Hematopoietic multipotent progenitor cell treated with erythropoietin and hydrocortisone succinate and interleukin-3 and kit ligand, for 8 days (in vitro differentiated cells): ENCODE measurements around the gene TGFB1.

Experiments
- DNase-seq: peaks from one replicate; pipeline ENCODE4 v3.0.0-alpha.2; 2015

Gene TGFB1

DNA sequence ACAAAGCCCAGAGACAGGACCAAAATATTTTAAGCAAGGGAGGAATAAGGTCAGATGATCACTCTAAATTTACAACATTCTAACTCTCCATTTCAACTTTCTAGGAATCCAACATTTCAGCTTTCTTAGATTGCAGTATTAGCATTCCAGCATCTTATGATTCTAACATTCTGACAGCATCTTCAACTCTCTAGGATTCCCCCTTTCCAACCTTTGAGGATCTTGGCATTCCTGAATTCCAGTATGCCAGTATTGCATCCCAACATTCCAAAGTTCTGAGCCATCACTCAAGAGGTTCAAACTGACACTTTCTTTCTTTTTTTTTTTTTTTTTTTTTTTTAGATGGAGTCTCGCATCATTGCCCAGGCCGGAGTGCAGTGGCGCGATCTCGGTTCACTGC lies 13.8 kb downstream of the TGFB1 start:
- DNase-seq, result no peak

DNA sequence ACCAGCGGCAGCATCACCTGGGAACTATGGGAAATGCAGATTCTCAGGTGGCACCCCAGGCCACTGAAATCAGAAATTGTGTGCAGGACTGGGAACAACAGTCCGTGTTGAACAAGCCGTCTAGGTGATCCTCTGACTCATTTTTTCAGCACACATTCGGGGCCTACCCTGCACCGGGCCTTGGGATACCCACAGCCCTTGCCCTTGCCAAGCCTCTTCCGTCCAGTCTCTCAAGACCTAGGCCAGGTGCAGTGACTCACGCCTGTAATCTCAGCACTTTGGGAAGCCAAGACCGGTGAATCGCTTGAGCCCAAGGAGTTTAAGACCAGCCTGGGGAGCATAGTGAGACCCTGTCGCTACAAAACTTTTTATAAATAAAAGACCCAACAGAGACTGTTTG lies 18.3 kb downstream of the TGFB1 start:
- no peak for DNase-seq

DNA sequence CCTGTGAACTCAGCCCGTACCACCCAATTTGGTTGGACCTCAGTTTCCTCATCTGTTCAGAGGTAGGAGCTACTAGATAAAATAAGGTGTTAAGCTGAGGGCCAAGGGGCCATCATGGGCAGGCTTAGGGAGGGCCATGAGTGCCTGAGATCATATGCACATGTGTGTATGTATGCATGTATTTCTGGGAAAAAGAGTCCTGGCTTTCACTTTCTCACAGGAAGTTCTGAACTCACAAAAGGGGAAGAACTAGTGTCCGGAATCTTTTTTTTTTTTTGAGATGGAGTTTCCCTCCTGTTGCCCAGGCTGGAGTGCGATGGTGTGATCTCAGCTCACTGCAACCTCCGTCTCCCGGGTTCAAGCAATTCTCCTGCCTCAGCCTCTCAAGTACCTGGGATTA lies 18.9 kb downstream of the TGFB1 start:
- DNase-seq, result no peak

DNA sequence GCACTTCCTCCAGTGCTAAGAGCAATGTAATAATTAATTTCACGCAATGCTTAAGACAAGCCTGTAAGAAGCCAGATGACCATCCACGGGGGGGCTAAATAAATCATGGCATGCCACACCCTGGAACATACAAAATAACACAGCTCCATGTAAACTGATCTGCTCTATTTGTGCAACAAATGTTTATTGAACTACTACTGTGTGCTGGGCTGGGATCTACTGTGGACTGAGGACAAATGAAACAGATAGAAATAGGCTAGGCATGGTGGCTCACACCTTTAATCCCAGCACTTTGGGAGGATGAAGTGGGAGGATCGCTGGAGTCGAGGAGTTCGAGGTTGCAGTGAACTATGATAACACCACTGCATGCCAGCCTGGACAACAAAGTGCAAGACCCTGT lies 21.3 kb downstream of the TGFB1 start:
- no peak for DNase-seq

DNA sequence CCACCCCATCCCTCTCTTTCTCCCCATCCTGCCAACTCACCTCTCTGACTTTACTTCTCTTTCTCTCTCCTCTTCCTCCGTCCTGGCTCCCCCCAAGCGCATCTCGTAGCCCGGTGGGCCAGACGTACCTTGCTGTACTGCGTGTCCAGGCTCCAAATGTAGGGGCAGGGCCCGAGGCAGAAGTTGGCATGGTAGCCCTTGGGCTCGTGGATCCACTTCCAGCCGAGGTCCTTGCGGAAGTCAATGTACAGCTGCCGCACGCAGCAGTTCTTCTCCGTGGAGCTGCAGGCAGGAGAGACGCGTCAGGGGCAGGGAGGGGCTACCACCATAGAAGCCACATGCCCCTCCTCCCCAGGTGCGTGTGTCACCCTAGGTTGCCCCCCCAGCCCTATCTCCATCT lies 21.7 kb downstream of the TGFB1 start:
- DNase-seq, result no peak

DNA sequence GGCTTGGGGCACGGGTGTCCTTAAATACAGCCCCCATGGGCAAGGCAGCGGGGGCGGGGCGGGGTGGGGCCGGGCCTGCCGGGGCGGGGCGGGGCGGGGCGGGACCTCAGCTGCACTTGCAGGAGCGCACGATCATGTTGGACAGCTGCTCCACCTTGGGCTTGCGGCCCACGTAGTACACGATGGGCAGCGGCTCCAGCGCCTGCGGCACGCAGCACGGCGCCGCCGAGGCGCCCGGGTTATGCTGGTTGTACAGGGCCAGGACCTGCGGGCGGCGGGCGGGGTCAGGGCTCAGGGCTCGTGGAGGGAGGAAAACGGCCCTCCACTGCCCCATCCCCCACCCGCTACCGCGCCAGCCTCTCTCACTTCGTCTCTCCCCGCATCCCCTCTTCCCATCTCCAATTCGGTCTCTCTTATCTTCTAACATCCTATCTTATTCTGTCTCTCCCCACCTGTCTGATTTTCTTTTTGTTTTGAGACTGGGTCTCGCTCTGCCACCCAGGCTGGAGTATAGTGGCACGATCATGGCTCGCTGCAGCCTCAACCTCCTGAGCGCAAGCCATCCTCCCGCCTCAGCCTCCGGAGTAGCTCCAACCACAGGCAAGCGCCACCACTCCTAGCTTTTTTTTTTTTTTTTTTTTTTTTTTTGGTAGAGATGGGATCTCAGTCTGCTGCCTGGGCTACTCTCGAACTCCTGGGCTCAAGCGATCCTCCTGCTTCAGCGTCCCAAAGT lies 22.6 kb downstream of the TGFB1 start:
- DNase-seq, result no peak

DNA sequence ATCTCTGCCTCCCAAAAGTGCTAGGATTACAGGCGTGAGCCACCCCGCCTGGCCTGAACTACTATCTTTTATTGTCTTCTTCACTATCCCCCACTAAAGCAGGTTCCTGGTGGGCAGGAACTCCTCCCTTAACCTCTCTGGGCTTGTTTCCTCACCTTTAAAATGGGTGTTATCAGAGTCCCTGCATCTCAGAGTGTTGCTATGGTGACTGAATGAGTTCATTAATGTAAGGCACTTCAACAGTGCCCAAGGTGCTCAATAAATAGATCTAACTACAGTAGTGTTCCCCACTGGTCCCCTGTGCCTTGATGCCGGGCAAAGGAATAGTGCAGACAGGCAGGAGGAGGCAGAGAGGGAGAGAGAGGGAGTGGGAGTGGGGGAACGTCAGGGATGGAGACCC lies 23.2 kb downstream of the TGFB1 start:
- no peak for DNase-seq

DNA sequence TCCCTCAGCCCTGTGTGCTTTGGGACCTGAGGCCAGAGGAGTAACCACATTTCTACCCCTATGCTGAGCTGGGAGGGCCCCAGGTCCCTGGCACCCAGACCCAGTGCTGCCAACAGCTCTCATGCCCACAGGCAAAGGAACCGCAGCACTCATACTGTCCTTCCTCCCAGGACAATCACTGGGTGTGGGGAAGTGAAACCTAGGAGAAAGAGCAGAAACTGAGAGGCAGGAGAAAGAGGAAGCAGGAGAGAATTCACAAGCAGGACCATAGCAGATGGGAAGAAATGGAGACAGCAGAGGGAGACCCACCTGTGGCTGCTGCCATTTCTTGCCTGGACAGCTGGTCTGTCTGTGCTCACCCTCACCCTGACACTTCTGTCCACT lies 24.9 kb downstream of the TGFB1 start:
- DNase-seq, result no peak

DNA sequence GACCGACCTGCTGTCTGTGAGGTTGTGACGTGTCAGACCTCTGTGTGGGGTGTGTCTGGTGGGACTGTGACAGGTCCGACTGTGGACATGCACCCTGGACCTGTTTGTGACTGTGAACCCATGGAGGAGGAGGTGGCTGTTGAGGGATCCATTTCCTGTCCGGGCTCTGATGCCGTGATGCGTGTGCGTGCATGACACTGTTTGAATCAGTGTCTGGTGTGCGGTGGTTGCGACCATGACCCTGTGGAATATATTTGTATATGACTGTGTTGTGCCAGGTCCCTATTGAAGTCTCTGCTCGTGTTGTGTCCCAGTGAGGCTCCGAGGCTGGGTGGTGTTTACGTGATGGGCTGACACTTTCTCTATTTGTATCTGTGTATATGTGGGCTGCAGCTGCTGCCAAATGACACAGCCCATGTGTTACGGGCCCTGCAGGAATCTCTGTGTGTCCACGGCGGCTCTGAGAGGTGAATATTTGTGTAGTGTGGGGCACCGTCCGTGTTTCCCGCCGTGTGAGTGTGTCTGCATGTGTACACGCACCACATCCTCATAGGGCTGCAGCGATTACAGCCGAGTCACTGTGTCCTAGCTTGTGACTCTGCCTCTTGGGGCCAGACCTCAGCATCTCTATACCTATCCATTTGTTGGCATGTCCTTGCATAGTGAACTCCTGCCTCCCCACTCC lies 25.4 kb downstream of the TGFB1 start:
- peak; percentile 16 for DNase-seq

DNA sequence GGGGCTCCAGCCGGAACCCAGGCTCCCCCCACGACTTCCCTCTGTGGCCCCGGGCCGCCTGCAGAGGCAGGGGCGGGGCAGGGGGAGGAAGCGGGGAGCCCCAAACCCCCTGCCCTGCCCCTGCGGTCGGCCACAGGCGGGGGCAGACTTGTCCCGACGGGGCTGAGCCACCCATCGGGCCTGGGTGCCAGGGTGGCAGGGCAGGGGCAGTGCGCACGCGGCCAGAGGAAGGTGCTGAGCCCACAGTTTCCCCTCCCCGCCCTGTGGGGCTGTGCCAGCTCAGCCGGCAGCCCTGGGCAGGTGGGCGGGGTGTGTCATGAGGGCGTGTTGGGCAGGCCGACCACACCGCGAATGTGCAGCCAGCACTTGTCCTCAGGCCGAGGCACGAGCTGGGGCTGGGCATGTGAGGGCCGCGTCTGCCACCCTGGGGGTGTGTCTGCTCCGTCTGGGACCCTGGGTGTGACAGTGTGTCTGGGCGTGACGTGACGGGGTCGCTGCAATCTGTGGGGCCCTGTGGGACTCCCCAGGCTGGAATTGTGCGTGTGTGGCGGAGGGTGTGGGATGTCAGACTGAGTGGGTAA lies 26.1 kb downstream of the TGFB1 start:
- DNase-seq, result peak; percentile 74

DNA sequence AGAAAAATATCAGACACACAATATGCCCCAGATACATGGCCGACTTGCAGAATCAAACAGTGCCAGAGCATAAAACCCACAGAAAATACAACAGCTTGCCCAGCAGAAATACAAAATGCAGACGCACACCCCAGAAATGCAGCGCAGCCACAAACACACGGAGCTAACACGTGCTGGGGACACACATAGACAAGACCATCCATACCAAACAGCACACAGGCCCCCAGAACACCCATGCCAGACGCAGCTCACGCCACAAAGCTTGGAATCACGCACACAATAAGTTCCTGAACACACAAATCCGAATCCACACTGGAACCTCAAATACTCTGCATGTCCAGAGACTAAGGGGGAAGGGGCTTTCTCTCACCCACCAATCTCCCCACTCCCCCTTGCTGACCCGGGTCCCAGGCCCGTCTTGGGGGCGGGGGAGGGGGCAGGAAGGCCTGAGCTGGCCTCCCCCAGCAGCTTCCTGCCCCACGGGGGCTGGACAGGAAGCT lies 26.6 kb downstream of the TGFB1 start:
- DNase-seq, result peak; percentile 41

DNA sequence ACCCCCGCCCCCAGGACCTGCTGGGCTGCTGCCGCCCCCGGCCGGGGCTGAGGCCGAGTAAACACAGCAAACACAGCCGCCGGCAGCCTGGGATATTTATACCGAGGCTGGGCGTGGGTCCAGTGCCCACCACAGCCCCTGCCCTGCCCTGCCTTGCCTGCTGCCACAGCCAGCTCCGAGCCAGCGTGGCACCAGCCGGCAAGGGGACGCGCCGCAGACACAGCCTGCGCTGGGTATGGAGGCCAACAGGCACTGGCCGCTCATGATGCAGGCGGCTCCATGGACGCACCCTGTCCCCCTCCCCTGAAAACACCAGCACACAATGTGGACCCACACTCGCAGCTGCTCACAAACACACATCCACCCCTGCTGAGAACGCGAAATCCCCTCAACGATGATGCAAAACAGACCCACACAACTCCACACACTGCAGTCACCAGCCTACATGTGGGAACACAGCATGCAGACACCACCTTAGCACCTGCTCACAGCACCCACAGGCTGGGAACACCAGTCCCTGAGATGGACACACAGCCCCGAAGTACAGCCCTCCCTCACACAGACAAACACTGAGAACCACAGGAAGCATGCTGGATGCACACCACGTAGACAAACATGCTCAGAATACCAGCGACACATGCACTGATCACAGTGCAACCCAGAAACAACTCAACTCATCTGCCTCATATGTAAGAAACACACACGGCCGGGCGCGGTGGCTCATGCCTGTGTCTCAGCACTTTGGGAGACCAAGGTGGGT lies 27.6 kb downstream of the TGFB1 start:
- DNase-seq, result peak; percentile 39

DNA sequence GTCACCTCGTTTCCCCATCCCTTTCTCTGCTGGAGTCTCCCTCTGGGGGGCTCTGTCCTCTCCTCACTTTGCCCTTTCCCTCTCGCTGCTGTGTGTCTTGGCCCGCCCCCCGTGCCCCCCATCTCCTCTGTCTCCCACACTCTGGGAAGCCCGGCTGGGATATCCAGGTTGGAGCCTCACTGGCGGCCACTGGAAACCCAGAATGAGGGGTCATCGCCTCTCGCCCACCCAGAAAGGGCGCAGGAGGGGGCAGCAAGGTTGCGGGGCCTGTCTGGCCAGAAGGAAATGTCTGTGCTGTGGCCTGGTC lies 28.1 kb downstream of the TGFB1 start:
- no peak for DNase-seq

DNA sequence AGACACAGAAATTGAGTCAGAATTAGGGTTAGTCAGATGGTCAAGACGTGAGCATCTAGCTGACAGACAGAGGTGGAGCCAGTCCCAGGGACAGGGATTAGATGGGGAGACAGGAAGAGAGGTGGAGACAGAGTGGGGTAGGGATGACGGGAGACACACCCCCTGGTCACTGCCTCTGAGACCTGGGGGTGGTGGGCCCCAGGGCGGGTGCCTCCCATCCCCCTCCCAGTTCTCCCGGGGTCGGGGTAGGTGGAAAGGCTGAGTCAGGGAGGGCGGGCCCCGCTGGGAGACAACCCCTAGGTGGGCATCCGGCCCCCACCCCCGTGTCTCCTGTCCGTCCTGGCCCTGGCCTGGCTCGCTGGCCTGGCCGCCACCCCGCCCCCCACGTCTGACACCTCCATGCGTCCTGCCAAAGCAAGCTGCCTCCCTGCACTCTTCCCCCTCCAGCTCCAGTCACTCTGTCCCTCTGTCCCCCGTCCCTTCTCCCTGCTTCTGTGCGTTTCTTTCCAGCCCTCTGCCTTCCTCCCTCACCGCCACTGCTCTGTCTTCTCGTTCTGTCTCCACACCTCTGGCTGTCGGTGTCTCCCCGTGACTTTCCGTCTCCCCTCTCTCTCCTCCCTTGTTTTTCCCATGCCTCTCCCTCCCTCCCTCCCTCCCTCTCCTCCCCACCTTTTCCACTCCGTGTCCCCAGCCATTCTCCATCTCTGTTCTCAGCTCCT lies 28.6 kb downstream of the TGFB1 start:
- no peak for DNase-seq

DNA sequence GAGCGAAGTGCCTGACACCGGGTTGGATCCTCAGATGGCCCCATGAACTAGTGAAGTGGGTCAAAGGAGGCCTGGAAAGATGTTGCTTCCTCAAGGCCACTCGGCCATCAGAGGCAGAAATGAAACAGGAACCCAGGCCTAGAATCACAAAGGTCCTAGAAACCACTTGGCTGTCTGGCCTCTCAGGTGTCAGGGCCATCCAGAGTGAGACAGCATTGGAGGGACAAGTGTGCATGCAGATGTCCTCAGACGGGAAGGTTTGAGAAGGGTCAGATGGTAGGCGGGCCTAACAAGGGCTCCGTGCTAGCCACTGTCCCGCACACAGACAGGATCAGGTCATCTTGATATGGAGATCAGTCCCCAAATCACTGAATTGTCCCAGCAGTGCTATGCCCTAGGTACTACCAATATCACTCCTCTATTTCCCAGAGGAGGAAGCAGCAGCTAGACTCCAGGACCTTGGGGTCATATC lies 29.5 kb downstream of the TGFB1 start:
- DNase-seq, result no peak

DNA sequence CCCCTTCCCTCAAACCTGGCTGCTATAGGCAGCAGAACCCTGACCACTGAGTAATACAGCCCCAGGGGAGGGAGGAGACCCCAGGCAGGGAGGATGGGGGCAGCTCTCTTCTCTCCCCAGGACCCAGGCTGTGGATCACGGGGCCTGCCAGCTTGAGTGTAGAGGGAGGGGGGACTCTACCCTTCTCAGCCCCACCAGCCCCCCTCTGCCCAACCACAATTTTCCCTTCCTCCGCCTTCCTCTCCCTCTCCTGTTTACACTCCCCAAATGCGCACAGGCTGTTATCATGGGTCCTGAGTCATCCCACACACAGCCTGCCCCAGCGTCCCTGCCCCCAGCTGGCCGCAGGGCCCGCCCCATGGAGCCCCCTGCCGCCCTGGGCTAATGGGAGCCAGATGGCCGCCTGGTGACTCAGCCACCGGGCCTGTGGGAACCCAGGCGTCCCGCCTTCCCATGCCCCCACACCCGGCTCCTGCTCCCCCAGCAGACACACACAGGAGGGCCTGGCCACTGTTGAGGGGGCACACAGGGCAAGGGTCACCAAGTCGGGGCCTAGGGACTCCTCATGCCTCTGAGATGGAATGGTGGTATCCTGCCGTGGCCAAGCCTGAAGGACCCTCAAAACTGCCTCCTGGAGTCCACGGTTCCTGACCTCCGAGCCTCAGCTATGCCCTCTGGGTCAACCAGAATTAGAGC lies 30.1 kb downstream of the TGFB1 start:
- peak; percentile 86 for DNase-seq

DNA sequence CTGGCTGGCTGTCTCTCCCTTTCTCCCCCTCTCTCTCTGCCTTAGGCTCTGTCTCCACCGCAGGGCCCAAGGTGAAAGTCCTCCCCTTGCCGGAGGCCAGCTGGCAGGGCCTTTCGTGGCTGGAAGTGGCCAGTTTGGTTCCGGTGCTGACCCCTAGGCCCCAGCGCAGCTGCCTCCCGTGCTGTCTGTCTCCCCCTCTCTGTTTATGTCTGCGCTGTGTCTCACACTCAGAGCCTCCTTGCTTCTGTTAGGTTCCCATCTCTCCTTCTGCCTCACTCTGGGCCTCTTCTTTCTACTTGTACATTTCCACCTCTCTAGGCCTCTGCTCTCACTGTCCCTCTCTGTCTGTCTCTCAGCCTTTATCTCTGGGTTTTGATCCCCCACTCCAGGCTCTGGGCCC lies 30.7 kb downstream of the TGFB1 start:
- DNase-seq, result no peak

DNA sequence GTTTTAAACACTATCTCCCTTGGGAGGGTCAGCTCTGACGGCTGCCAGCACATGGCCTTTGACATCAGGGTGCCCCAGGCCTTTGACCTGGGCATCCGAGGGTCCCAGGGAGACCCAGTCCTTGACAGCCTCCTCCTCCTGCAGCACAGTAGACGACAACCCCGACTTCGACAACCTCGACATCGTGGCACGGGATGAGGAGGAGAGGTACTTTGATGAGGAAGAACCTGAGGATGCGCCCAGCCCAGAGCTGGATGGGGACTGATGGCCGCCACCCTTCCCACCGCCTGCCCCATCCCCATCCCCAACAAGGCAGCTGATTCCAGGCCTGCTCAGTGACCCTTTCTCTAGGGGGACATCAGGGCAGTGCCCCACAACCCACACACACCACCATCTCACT lies 31.3 kb downstream of the TGFB1 start:
- no peak for DNase-seq

DNA sequence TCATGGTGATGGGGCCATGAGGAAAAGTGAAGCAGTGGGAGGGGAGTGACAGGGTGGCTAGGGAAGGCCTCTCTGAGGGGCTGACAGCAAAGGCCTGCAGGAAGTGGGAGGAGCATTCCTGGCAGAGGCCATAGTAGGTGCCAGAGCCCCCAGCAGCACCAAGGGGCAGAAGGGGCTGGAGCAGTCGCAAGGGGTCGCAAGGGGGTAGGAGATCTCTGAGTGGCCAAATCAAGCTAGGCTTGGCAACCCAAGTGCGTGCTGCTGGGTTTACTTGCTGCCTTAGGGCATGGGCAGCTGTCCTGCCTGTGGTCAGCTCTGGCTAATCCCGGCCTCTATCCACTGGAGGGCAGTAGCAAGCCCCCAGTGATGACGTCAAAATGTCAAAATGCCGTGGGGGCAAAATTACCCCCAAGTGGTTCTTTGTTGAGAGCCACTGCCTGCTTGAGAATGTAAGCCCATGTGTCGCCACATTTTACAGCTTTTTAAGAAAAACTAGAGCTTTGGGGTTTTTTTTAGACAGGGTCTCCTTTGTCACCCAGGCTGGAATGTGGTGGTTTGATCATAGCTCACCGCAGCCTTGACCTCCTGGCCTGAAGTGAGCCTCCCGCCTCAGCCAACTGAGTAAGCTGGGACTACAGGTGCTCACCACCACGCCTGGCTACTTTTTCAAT lies 32.0 kb downstream of the TGFB1 start:
- peak; percentile 48 for DNase-seq

DNA sequence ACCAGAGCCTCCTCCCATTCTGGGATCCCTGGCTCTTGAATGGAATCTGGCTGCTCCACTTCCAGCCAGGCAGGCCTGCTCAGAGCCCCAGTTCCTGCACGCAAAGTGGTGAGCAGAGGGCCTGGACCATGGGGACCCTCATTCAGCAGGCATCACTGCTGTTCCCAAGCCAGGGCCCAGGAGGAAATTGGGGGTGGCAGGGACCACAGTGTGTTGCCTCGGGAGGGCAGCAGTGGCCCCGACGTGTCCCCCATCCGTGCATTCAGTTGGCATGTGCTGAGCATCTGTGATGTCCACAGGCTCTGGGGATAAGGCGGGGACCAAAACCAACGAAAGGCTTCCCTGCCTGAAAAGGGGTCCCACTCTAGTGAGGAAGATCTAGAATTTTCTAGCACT lies 32.5 kb downstream of the TGFB1 start:
- DNase-seq, result no peak

DNA sequence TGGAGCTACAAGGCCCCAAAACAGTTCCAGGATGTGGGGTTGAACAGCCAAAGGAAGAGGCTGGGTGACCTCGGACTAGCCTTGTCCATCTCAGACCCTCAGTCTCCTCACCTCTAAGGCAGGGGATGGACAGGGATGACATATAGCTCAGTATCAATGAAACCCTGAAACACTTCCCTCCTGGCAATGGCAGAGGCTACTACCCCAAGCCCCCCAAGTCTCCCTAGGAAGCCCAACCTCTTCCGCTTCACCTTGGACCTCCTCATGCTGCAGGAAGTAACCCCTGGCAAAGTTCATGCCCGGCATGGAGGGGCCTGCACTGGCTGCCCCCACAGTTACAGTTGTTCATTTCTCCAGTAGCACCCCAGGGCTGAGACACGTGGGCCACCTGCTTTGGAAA lies 33.2 kb downstream of the TGFB1 start:
- no peak for DNase-seq

DNA sequence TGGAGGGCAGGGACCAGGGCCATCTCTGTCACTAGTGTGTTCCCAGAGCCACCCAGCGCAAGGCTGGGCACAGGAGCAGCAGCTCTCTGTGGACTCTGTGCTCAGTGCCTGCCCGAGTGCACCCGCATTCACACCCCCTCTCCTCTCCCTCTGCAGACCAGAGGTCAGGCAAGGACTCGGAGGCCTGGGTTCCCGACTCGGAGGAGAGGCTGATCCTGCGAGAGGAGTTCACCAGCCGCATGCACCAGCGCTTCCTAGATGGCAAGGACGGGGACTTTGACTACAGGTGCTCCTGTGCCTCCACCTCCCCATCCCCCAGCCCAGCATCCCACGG lies 33.6 kb downstream of the TGFB1 start:
- DNase-seq, result no peak
